Measurements from ENCODE around the gene CSTF2T. TPM values are rescaled to one million over a fixed set of nuclear protein-coding genes. Genes with fewer than 3 reads are reported as not detected.
"Not testable (repeated sequence)": the region's sequence is repeated elsewhere in the genome, so short reads cannot be mapped to it uniquely, and the experiment has no call there.

The CSTF2T gene
- total RNA-seq, 1 donor from 2014 or later = 23.8 TPM

GRCh38 chr10:51698473-51699063 is 827 bp downstream of the CSTF2T start:
- Mint-ChIP-seq H3K9me3 (no peaks in the 10 kb centered on the region), H3K27me3 (ENCODE audit: low read depth) (no peaks in the 10 kb centered on the region), H3K27ac (peak overlapping the region; percentile 100), H3K36me3 (peaks cover 11% of the 10 kb centered on the region), H3K4me3 (peak overlapping the region; percentile 98), H3K4me1 (peaks cover 51% of the 10 kb centered on the region)
- TF ChIP-seq, protein P1, sequence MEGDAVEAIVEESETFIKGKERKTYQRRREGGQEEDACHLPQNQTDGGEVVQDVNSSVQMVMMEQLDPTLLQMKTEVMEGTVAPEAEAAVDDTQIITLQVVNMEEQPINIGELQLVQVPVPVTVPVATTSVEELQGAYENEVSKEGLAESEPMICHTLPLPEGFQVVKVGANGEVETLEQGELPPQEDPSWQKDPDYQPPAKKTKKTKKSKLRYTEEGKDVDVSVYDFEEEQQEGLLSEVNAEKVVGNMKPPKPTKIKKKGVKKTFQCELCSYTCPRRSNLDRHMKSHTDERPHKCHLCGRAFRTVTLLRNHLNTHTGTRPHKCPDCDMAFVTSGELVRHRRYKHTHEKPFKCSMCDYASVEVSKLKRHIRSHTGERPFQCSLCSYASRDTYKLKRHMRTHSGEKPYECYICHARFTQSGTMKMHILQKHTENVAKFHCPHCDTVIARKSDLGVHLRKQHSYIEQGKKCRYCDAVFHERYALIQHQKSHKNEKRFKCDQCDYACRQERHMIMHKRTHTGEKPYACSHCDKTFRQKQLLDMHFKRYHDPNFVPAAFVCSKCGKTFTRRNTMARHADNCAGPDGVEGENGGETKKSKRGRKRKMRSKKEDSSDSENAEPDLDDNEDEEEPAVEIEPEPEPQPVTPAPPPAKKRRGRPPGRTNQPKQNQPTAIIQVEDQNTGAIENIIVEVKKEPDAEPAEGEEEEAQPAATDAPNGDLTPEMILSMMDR (IDR thresholded peaks at IDR 0.05; ENCODE audit: unreplicated experiment) = no peak
- no peak for DNase-seq (ENCODE audit: low spot score in 2 of 2, unreplicated experiment in 2 of 2)

DNA sequence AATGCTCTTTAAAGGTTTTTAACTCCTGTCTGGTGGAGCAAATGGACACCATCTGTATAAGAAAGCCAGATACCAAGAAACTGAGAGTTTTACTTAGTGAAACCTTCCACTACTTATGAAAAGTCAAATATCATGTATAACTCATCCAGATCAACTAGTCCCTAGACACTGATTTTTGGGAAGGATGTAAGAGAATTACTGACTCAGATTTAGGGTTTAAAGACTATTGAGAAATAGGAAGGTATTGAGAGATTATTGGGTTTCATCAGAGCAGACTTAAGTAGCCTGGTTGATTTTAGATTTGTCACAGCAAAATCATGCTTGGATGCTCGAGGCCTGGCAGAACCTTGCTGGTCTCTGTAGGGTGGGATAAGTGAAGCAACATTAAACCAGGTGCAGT is 3.1 kb downstream of the CSTF2T start:
- no peak for DNase-seq (ENCODE audit: low spot score in 2 of 2, unreplicated experiment in 2 of 2)
- TF ChIP-seq, protein P1 (IDR thresholded peaks at IDR 0.05; ENCODE audit: unreplicated experiment) = no peak
- Mint-ChIP-seq H3K27me3 (ENCODE audit: low read depth) (no peaks in the 10 kb centered on the region), H3K4me1 (peaks cover 51% of the 10 kb centered on the region), H3K36me3 (peaks cover 11% of the 10 kb centered on the region), H3K27ac (peak overlapping the region; percentile 10), H3K9me3 (no peaks in the 10 kb centered on the region), H3K4me3 (peak overlapping the region; percentile 15)

GRCh38 chr10:51694086-51694768 is 5.2 kb downstream of the CSTF2T start:
- TF ChIP-seq, protein P1 (IDR thresholded peaks at IDR 0.05; ENCODE audit: unreplicated experiment) = no peak
- no peaks in the 10 kb centered on the region for H3K27me3 Mint-ChIP-seq (ENCODE audit: low read depth)
- no peak overlapping the region for H3K4me3 Mint-ChIP-seq
- peaks cover 11% of the 10 kb centered on the region for H3K9me3 Mint-ChIP-seq
- peak overlapping the region; percentile 64 for H3K27ac Mint-ChIP-seq
- H3K4me1 Mint-ChIP-seq = peaks cover 48% of the 10 kb centered on the region
- H3K36me3 Mint-ChIP-seq = peaks cover 13% of the 10 kb centered on the region
- no peak for DNase-seq (ENCODE audit: low spot score in 2 of 2, unreplicated experiment in 2 of 2)

- TF ChIP-seq, protein P1 (IDR thresholded peaks at IDR 0.05; ENCODE audit: unreplicated experiment) = no peak
- H3K9me3 Mint-ChIP-seq = peaks cover 18% of the 10 kb centered on the region
- no peak overlapping the region for H3K4me3 Mint-ChIP-seq
- peaks cover 7% of the 10 kb centered on the region for H3K36me3 Mint-ChIP-seq
- no peaks in the 10 kb centered on the region for H3K27me3 Mint-ChIP-seq (ENCODE audit: low read depth)
- no peak for DNase-seq (ENCODE audit: low spot score in 2 of 2, unreplicated experiment in 2 of 2)
- no peak overlapping the region for H3K27ac Mint-ChIP-seq
- peaks cover 20% of the 10 kb centered on the region for H3K4me1 Mint-ChIP-seq
Observed at GRCh38 chr10:51691135-51691534, 8.3 kb downstream of the CSTF2T start.

DNA sequence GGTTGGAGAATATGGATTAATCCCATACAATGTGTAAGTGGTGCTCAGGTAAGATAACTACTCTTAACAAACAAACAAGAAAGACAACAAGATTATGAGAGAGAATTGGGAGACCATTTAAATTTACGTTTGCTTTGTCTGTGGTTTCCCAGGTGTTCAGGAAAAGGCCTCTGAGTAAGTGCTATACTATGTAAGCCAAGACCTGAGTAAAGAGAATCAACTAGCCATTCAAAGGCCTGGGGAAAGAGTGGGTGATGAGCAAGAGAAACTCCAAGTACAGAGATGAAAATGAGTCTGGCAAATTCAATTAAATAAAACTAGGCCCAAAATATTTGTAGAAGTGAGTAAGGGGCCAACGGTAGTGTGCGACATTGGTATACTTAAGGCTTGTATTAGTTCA is 9.9 kb downstream of the CSTF2T start:
- H3K4me1 Mint-ChIP-seq = peaks cover 6% of the 10 kb centered on the region
- TF ChIP-seq, protein P1 (IDR thresholded peaks at IDR 0.05; ENCODE audit: unreplicated experiment) = no peak
- peaks cover 7% of the 10 kb centered on the region for H3K36me3 Mint-ChIP-seq
- H3K27ac Mint-ChIP-seq = no peak overlapping the region
- no peak for DNase-seq (ENCODE audit: low spot score in 2 of 2, unreplicated experiment in 2 of 2)
- H3K4me3 Mint-ChIP-seq = no peak overlapping the region
- no peaks in the 10 kb centered on the region for H3K27me3 Mint-ChIP-seq (ENCODE audit: low read depth)
- H3K9me3 Mint-ChIP-seq = peaks cover 18% of the 10 kb centered on the region

- peaks cover 18% of the 10 kb centered on the region for H3K9me3 Mint-ChIP-seq
- H3K4me3 Mint-ChIP-seq; H3K27ac Mint-ChIP-seq; H3K4me1 Mint-ChIP-seq; H3K27me3 Mint-ChIP-seq (ENCODE audit: low read depth); DNase-seq (ENCODE audit: low spot score in 2 of 2, unreplicated experiment in 2 of 2); H3K36me3 Mint-ChIP-seq: not testable (repeated sequence)
Observed at GRCh38 chr10:51688826-51689225, 10.6 kb downstream of the CSTF2T start.

All from mesothelial cell of epicardium (in vitro differentiated cells).